AG20443 (cell line): ENCODE data around the gene LDLRAD4.

Source experiments
- DNase-seq: peaks from one replicate; pipeline ENCODE4 v3.0.0; 2012; ENCODE audit warnings: low spot score, mixed read lengths

LDLRAD4 gene

DNA sequence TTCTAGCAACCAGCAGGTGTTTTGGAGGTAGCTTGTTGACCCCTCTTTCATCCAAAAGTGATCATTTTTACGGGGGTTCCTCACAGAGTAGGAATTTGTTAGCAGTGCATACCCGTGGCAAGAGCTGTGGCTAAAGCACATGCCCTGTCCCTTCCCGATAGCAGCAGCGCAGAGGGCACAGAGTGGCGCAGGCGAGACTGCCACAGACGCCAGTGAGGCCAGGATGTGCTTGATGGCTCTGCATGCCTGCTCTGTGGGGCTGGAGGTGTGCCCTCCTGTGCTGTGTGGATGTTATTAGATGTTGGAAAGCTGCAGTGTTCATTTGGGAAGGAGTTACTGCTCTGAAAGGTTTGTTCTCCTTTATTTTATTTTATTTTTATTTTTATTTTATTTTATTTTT is 354.2 kb downstream of the LDLRAD4 start:
- no peak for DNase-seq

DNA sequence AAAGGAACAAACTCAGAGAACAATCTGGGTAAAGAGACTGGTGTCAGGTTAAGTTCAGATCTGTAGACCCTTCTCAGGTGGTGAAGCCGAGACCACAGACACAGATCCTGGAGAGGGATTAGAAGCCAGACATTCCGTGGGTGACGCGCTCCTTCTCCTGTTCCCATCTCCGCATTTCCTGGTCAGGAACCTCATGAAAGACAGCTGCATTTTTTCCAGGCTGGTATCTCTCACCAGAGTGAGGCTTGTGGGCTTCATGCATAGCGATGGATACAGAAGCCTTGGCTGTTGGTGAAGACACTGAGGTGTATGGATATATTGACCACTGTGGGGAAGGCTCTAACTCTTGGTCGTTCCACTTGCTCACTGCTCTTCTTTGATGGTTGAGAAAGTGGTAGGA is 355.2 kb downstream of the LDLRAD4 start:
- no peak for DNase-seq

DNA sequence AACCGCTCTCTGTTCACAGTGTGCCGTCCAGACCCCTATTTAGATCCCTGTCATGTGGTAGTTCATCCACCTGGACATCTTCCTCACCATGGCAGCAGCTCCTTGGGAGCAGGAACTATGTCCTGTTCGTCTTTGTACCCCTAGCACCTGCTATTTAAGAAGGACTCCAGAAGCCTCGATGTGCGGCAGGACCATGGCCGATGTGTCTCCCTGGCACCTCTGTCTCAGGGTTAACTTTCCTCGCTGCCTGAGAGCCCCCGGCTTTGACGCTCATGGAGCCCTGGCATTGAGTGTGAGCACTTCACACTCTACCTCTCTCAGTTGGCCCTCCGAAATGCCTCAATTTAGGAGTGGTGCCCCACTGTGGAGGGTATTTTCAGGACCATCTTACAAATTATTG is 355.8 kb downstream of the LDLRAD4 start:
- no peak for DNase-seq

DNA sequence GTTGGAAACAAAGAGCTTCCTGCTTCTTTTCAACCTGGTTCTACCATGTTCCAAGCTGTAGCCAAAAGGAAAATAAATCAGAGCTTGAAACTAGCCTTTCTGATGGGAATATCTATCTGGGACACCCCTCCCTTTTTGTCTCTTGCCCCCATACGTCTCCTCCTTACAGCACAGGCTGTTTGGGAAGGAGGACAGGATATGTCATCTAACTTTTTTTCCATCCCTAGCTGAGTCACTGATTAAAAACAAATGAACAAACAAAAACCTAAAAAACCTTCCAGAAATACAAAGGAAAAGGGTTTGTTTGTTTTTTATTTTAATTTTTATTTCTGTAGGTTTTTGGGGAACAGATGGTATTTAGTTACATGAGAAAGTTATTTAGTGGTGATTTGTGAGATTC is 356.2 kb downstream of the LDLRAD4 start:
- DNase-seq: no peak

DNA sequence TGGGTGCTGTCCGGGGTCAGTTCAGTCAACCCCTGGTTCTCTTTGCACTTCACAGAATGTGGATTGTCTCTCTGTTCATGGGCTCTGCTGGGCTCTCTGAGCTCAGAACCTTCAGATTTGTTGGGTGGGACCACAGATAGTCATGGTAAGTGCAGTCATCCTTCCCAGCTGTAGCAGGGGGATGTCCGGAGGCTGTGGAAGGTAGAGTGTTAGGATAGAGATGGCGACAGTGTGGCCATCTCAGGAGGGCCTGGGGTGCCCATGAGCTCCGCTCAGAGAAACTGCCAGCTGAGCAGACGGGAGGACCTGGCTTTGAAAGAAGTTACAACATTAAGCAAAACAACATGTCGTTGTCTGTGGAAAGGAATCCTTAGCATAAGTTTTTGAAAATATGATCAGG is 358.0 kb downstream of the LDLRAD4 start:
- no peak for DNase-seq

DNA sequence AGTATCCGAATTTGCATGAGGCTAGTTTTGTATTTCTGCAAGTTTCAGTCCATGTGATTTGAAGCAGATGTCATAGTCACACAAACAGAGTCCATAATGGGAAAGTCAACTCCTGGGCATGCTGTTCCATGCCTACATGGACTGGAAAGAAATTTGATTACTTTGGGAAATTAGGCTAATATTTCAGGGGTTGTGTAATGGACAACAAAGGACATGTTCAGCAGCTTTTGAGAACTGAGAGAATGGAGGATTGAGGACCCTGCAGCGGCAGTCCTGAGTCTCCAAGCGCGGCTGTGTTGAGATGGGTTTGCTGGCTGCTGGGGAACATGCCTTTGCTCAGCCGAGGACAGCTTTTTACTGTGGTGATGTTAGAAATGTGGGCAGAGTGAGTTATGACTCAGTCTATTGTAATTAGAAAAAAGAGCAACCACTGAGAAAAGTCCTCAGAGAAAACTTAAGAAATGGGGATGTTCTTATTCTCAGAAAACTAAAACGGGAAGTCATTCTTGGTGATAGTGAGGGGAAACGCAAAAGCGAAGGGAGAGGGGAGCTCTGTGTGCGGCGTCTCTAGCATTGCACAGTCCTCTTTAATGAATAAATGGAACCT is 358.6 kb downstream of the LDLRAD4 start:
- peak; percentile 84 for DNase-seq

DNA sequence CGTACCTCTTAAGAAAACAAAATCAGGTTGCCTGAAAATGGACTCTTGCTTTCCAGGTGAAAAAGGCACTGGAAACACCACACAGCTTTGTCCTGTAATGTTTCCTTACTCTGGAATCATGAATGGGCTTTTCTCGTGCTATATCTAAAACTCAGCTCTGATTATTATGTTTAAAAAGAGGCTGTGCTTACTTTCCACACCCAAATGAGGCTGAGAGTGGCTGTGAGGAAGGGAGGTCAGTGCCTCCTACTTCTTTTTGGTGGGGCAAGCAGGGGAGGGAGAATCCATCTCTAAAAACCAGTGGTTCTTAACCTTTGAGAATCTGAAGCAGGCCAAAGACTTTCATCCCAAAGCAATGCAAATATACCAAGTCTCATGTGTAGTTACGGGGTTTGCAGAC is 359.2 kb downstream of the LDLRAD4 start:
- no peak for DNase-seq

DNA sequence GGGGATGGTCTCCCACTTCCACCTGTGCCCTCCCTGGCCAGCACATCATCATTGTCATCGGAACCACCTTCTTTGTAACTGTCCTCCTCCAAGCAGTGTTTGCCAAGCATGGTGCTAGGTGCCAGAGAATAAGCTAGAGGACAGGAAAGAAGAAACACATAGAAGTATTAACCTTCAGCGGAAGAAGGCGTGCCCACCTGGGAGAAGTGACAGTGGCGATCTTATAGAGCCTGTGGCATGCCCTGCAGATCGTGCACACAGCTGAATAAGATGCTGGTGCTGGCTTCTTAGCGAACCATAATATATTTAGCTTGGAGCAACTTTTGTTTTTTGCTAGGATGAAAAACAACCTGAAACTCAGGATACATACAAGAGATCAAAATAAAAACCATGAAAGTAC is 359.8 kb downstream of the LDLRAD4 start:
- DNase-seq: no peak

DNA sequence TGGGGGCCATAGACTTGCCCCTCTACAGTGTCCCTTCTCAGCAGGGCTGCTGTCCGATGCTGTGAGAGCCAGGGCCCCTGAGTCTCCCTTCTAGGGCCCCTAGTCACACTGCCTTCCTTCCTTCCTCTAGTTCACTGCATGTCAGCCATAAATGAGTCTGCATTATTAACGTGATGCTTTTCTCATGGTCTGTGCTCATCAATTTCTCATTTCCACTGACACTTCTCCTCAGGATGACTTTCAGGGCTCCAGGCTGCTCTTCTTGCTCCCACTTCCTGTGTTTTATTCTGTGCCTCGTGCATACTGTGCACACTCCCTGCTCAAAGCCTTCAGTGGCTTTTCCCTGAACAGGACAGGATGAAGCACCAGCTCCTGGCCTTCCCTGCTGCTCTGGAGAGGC is 361.3 kb downstream of the LDLRAD4 start:
- DNase-seq: no peak

DNA sequence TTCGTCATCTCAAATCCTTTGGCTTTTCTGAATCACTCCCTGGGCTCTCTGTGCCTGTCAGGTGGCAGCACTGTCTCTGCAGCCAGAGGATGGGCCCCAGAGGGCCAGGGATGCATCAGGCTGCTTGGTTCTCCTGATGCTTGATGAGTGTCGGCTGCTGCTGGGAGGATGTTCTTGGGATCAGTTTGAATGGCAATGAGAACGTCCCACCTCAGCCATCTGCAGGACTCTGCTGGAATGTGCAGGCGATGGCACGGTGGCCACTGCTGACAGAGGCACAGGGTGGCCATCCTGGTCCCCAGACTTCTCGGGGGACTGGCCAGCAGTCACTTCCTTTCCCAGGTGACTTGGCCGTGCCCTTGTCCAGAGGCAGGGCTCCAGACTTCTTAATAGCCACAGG is 361.8 kb downstream of the LDLRAD4 start:
- DNase-seq: no peak

DNA sequence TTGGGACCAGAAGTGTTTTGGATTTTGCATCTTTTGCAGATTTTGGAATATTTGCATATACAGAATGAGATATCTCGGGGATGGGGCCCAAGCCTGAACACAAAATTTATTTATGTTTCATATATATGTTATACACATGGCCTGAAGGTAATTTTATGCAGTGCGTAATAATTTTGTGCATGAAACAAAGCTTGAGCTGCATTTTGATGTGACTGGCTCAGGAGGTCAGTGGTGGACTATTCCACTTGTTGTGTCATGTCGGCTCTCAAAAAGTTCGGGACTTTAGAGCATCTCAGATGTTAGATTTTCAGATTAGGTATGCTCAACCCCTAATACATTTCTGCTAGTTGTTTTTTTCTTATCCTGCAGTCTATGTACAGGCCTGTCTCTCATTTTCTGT is 362.4 kb downstream of the LDLRAD4 start:
- no peak for DNase-seq

DNA sequence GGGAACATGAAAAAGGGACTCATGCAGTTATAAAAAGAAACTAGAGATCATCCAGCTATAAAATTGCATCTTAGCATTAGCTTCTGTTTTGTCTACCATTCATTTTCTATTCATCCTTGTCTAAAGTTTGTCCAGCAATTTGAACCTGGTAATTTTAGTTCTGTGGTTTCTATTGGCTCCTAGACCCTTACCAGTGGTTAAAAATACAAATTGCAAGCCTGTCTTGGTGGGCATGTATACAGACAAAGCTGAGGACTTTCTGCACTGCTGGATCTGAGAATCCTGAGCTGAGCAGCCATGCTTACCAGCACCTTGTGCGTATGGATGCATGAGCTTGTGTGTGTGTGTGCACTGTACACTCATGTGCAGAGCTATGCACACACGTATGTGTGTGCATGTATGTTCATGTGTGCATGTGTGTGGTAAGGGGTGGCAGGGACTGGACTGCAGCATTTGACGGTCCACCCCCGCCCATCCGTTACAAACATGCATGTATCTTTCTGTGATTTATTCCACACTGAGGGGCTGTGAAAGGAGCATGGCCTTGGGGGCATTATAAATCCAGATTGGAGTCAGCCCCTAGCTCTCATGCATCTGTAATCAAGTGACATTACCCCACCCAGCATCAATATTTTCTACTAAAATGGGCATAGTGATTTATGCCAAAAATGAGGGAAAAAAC is 363.1 kb downstream of the LDLRAD4 start:
- DNase-seq: no peak

DNA sequence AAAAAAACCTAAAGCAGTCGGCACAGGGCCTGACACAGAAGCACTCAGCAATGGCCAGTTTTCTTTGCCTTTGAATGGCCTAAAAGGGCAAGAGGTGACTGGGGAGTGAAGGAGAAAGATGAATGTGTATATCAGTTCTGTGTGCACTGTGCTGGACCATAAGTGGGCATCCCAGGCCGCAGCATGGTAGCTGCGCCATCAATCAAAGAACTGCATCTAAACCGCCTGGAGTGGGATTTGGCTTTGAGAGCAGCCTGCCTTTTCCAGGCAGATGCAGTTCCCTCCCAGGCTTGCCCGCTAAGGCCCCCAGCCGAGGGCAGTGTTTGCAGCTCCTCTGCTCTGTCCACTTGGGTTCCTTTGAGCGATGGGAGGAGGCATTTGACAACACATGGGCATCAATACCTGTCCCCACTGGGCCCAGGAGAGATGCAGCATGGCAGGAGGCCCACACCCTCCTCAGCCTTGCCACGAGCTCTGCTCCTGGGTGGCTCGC is 363.7 kb downstream of the LDLRAD4 start:
- no peak for DNase-seq

DNA sequence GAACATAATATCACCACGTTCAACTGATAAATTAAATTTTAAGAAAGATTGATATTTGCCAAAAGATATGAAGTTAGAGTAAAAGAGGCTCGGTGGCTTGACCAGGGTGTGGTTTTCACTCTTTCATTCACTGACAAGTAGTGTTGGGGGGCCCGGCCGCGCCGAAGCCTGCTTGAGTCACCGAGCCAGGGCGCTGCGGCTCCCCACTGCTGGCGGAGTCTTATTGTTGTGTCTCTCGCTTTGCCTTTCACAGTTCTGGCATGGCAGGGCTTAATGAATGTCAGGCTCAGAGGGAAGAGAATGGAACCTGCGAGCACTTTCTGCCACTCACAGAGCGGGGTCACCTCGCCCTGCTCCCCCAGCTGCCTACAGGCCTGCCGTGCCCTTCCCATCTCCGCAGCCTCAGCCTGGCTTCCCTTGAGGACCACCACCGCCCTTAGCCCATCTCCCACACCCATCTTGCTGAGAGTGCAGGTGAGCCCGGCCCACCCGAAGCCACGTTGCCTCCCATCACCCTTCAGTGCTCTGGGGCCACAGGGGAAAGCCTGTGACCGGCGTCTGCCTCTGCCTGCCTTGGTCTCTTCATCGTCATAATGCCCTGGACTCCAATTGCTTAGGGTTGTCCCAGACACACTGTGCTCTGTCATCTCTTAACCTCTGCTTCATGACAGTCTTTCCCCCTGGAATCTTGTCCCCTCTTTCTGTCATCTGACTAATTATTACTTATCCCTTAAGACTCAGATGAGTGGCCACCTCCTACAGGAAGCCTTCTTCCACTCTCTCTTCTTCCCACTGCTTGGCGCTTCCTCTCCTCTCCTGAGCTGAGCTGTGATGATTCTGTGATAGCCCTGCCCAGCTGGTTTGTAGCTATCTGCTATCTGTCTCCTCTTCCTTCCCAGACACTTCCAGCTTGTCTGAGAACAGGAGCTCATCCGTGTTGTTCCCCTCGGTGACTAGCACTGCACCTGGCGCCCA is 365.3 kb downstream of the LDLRAD4 start:
- no peak for DNase-seq

DNA sequence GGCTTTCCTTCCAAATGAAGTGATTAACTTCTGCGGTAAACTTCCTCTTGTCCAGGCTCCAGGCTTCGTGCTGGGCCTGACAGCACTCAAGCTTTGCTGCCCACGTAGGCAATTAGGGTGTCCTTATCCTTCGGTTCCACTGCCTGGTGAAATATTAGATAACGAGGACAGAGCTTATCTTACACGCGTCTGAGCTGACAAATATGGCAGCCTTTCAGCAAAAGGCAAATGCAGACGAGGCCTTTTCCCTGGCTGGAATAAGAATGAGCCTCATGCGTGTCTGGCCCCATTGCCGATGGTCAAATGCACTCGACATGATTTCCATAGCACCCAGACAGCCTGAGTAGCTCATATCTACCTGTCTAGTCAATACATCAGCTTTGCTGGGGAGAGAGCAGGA is 366.3 kb downstream of the LDLRAD4 start:
- no peak for DNase-seq

DNA sequence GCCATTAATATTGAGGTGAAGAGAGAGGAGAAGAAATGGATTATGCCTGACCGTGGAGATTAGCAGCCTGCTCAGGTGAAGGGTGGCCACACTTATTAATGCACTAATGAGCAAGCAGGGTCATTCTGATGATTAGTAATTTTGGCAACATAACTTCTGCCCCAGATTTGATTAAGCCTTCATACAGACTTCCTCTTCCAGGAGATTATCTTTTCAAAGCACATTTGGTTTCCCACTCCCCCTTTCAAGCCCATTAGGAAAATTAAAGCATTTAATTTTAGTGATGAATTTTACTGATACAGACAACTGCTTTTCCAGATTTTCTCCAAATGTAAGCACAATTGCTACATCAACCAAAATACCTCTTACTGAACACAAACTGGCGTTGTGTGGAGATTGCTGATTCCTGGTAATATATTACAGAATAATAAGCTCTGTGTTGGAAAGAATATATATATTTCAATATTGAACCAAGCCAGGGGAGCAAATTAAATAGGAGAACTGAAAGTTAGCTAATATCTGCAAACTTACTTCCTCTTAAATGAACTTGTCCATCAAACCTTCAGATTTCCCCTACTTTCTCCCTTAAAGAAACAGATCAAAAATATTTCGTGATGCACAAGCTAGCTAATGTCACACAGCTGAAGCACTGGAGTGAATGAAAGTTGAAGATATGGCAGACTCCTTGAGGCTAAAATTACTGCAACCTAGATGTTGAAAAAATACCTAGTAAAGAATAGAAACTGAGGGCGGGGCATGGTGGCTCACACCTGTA is 367.0 kb downstream of the LDLRAD4 start:
- no peak for DNase-seq

DNA sequence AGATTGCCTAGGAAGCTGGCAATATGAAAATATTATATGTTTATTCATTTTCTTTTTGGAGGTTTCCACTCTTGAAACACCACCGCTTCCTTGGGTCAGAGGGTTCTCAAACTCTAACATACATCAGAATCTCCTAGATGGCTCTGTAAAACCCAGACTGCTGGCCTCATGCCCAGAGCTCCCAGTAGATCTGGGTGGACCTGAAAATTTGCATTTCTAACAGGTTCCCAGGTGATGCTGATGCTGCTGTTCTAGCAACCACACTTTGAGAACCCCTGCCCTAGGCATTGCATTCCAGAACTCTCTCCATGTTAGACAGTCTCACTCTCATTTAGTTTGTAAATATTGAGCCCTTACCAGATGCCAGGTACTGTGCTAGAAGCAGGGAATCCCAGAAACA is 368.4 kb downstream of the LDLRAD4 start:
- no peak for DNase-seq

DNA sequence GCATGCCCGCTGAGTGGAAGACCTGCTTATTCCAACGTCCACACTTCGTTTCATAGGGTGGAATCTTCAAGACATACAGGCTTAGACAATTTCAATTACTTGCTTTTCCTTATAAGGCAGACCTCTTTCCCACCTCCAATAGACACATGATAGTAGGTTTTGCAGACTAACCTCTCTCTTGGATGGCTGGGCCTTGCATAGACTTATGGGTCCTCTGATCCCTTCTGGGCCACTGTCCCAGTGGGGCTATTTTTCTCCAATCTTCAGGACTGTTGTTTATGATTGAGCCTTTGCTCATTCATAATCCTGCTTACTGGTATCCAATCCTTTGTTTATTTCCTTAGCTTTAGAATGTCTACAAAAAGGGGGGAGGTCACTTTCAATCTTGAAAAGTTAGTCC is 368.9 kb downstream of the LDLRAD4 start:
- no peak for DNase-seq

DNA sequence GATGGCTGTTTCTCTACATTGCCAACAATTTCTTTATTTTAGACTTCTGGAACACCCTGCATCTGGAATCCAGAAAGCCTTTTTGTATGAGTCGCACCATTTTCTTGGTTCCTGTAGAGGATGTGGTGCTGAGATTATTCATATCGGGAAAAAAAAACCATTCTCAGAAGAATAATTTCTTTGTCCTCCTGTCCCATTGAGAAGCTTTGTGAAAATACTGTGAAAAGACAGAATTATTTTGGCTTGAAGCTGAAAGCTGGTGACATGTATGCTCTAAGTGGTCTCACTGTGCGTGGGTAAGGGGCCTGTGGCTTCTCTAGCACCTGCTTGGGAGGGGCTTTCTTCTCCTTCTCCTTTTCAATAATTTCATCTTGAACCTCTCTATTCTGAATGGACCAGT is 369.4 kb downstream of the LDLRAD4 start:
- DNase-seq: no peak

DNA sequence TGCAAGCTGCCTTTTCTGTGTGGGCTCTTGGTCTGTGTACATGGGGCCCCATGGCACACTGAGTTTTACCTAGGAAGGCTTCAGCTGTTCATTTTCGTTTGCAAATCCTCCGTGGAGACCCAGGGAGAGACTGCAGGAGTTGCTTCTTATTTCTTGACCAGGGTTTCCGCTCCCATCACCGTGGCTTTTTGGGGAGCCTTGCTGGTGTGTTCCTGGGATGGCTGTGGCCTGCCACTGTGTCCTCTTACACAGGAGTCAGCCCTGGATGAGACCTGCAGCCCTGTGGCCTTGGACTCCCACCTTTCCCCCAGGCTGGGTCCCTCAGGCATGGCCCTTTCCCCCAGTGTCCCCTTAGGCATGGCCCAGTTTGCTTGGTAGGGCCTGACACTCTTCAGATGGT is 370.8 kb downstream of the LDLRAD4 start:
- DNase-seq: no peak

DNA sequence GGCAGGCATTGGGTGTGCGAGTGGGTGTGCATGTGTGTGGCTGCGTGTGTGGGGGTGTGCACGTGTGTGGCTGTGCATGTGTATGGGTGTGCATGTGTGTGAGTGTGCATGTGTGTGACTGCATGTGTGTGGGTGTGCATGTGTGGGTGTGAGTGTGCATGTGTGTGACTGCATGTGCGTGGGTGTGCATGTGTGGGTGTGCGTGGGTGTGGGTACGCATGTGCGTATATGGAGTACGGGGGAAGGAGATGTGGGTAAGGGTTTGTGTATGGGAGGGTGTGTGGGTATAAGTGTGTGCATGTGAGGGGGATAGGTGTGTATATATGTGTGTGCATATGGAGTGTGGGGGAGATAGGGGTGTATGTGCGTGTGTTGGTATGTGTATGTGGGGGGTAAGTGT is 371.4 kb downstream of the LDLRAD4 start:
- DNase-seq: no peak

DNA sequence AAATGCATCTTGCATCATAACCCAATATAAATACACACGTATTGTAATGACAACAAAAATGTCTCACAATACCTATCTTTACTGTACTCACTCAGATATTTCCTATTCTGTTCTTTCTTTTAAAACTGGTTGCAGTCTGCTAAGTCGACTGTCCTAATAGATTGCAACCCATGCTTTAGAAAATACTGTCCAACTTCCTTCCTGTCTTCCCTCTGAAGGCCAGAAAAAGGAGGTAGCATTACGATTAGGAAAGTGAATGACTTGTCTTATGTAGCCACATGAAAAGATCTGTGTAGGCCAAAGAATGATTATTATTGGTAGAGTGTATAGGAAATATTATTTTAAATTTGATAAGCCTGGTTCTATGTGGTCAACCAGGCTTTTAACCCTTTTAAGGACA is 373.7 kb downstream of the LDLRAD4 start:
- no peak for DNase-seq
